CD4-positive, alpha-beta T cell treated with Interleukin-12 subunit alpha and Interleukin-12 subunit beta, for 1 hour (primary cell): ENCODE data around the gene DHX32.
"Not testable (repeated sequence)": the region's sequence is repeated elsewhere in the genome, so short reads cannot be mapped to it uniquely, and the experiment has no call there.

Experiments
- DNase-seq: peaks from one replicate; pipeline ENCODE4 v3.0.0-alpha.2; 2020

Gene DHX32

DNA sequence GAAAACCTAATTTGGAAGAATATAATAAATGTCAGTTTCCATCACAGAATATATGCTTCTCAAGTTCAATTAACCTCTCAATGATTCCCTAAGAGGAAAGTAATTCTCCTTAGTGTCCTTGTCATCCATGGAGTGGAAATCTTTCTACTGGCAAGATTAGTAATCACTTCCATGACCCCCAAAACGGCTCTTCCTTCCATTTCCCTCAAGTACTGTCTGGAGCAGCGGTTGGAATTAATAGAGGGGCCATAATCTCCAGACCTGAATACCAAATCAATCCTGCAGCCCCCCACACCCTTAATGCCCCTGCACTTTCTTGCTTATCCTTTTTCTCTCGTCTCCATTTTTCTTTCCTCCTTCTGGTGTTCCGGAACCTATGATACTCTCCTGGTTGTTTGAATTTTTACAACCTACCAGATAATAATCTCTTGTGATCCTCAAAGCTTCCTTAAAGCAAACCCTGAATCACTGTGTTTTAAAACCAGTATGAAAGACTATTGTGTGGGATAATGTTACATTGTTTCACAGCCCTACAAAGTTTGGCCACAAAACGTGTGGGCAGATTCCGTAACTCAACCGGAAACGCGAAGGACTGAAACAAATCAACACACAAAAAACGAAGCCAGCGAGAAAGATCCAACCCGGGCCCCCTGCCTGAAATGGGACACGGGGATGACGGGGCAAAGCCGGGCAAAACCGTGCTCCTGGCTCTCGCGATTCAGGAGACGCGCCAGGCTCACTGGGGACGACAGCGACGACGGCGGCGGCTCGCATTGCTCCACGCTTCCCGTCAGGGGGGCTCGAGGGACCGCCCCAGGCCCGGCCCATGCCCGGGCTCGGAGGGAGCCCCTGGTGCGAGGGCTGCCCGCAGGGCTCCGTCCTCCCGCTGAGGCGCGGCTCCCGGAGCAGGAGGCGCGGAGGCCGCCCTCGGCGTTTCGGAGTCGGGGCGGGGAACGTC lies 14.3 kb upstream of the DHX32 start:
- peak; percentile 2 for DNase-seq

DNA sequence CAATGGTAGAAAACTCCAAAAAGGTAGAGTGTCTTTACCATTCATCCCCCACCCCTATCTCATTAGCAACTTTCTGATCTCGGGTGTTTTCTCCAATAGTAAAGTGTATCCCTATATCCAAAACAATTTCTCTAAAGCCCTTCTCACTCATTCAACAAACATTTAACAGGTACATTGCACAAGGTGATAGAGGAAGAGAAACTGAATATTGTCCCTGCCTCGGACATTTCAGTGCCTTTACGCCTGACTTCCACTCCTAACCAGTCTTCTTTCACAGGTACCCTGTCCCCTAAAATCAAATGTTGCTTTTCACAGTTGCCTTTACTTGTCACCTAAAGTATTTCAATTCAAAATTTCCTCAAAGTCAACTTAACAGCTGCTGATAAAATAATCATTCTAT lies 13.1 kb upstream of the DHX32 start:
- DNase-seq, result not testable (repeated sequence)

- not testable (repeated sequence) for DNase-seq
These were observed 11.3 kb upstream of the DHX32 start for GRCh38 chr10:125892402-125892801.

DNA sequence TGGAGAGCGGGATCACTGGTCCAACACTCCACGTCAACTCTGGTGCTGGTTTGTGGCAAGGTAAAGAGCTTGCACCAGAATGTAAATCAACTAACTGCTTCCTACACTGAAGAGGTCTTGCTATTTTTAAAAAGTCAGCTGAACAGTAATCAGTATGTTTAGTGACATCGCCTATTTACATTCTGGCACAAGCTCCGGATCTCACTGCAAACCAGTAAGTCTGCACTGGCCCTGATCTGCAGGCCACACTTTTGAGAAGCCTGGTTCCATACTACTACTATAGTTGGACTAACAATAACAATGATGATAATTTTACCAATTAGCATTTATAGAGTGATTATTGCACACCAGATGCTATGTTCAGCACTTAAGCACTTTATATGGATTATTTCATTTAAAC lies 8.3 kb upstream of the DHX32 start:
- DNase-seq, result not testable (repeated sequence)

GRCh38 chr10:125886914-125887512 lies 5.9 kb upstream of the DHX32 start:
- DNase-seq, result no peak

- DNase-seq, result no peak
These were observed 2.1 kb upstream of the DHX32 start for GRCh38 chr10:125883211-125883610.

- DNase-seq, result no peak
These were observed 1.5 kb upstream of the DHX32 start for GRCh38 chr10:125882596-125882995.

DNA sequence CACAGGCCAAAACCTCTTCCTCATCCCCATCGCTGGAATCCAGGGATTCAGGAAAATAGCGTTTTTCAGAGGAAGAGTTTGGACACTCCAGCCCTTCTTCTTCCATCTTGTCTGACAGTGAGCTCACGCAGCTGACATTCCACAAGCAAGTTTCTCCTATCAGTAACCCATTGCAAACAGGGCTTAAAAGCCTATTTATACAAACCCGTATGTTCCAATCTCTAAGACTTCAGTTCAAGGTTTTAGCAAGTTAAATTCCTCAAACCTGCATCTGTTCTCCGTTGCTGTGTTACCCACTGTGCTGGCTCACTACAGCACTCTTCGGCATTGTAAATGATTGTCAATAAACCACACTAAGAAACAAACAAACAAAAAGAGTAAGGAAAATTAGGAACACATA lies 373 bp downstream of the DHX32 start:
- no peak for DNase-seq

- no peak for DNase-seq
These were observed 1.9 kb downstream of the DHX32 start for GRCh38 chr10:125878957-125879835.

DNA sequence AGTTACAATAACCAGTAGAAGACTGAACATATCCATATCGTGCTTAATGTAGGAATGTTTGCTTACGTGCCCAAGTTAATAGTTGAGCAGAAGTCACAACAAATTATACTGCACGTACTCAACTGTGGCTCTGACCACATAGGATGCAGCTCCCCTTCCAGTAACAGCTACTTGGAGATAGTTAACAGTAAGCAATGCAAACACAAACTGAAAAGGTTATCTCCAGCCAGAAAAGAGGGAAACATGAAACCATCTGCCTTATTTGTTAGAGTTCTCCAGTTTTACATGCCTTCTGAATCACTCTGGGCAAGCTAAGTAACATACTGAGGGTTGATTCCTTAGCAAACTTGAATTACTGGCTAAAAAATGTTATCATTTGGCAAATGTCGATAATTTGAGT lies 9.8 kb downstream of the DHX32 start:
- no peak for DNase-seq

- DNase-seq, result peak; percentile 26
These were observed 12.6 kb downstream of the DHX32 start for GRCh38 chr10:125868372-125868975.

DNA sequence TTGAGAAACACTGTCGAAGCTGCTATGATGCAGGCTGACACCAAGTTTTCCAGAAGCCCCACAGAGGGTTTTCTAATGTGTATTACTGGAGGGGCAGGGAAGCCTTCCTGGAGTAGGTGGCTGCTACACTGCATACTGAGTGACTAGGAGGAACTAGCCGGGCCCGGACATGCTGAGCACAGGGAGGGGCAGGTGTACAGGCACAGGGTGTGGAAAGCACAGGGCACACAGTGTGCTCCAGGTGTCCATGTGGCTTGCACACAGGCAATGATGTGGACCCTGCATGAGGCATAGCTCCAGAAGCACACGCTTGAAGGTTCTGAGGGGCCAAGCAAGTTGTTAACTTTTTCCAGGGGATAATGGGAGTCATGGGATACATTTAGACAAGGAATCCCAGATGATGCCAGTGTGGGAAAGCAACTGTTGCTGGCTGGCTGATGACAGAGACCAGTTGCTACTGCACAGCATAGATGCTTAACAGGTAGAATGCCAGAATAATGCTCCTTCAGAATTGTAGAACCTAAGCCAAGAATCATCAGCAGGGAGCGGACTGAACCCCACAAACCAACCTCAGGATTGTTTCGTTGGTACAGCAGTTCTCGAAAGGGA lies 14.6 kb downstream of the DHX32 start:
- DNase-seq, result no peak

GRCh38 chr10:125865120-125865519 lies 16.0 kb downstream of the DHX32 start:
- no peak for DNase-seq

- no peak for DNase-seq
These were observed 21.8 kb downstream of the DHX32 start for GRCh38 chr10:125859128-125859817.

DNA sequence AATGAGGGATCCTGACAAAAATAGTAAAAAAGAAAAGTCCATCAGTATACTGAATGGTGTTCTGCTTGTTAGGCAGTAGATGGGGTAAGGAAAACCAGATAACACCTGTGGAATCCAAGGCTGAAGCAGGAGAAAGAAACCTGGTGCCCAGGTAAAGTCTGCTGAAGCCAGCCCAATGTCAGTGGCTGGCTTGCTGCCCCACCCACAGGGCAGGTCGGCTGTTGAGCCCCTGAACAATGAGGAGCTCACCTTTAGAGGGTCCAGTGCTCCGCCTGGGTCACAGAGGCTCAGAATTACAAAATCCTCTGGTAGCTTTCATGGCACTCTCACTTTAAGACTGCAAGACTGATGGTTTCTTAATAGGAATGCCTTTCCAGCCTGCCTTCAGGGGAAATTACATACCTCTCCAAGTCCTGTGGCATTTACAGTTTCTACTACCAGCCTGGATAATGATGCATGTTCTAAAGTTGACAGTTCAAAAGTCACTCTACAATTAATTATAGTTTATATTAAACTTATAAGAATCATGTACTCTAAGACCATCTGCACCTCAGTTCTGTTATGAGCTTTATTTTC lies 23.8 kb downstream of the DHX32 start:
- no peak for DNase-seq

DNA sequence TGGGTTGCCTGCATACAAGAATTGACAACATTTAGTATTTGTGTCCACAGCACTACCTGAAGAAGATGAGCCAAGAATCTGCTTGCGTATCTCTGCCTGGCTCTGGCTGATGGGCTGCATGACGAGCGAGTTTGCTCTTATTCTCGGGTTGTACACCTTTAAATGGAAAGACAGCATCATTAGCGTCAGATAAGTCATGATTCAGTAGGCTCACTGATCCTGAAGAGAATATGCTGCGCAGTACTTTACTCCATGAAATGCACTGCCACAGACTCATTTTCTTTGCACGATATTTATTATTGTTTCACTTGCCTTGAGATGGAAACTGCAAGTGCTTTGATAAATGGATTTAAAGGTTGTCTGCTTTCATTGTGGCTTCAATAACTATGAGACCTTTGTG lies 28.6 kb downstream of the DHX32 start:
- no peak for DNase-seq

DNA sequence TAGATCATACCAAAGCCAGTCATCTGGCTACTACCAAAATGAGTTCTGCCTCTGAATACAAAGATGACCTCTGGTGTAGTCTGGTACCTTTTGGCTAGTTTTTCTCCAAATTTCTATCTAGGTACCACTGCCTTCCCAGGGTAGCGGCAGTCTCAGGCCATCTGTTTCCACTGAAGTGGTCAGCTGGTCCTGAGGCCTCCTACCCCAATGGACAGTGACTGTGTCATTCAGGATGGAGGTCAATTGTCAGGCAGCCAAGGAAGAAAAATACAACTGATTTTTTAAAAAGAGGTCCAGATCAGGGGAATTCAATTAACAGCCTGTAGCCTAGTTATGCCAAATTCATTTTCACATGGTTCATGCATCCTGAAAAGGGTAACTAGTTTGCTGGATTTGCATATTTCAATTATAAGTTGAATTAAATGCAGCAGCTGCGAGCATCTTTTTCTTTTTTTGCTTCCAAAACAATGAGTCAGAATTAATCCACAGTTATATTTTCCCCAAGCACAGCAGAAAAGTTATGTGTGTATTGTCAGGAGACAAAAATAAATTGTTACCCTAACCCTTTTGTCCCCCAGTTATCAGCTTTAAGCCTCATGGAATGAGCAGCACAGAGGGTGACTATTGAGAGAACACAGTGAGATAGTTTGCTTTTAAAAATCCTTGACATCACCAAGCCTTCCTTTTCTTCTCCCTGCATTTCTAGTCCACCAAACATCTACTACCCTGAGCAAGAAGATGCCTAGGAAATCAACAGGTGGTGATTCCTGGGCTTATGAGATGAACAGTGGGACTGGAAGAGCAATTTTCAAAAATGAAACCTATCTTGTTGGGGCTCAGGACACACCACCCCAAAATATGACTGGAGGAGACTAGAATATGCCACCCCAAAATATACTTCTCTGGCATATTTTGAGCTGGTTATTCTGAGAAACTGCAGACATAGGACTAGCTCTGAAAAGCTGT lies 30.0 kb downstream of the DHX32 start:
- DNase-seq, result no peak

DNA sequence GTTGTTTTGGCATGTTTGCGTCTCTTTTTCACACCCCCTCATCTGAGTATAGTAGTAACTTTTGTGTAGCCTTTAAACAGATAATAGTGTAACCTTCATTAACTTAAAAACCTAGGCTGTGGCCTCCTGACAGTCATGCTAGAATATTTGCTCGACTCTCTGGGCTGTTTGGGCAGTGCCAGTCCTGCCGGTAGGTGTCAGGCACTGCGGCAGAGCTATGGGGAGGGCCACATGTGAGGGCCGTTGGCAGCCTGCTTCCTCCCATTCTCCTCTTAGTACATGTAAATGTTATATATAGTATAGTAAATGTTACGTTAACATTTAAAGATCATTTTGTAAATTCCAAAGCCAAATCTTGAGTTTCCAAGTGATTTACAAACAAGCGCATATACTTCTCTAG lies 31.6 kb downstream of the DHX32 start:
- no peak for DNase-seq

- DNase-seq, result no peak
These were observed 32.2 kb downstream of the DHX32 start for GRCh38 chr10:125848857-125849256.

DNA sequence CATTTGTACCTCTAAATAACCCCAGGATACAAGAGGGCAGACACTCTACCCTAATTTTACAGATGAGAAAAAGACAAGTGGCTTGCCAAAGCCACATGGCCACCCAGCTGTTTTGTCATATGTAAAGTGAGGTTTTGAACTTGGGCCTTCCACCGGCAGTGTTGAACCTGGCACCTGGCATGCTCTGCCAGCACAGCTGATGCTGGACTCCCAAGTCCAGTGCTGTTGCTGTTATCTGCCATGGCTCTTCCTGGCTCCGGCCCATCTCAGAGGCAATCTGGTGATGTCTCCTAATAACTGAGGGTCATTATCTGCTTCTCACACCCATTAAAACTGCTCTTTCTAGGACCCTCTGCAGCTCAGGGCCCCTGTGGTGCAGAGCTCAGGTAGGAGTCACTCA lies 32.7 kb downstream of the DHX32 start:
- no peak for DNase-seq
